DMS53 treated with DMSO at 0.1 percent for 48 hours (cell line): ENCODE data around the gene DIAPH3.
A peak's percentile ranks its signal among the peaks of the same experiment; 100 is the strongest.

Experiments used
- DNase-seq: peaks from one replicate; lab custom pipeline; 2025; ENCODE audit not compliant: unreplicated experiment; lab: John Stamatoyannopoulos, UW

The DIAPH3 gene

GRCh38 chr13:60028021-60028420 is 135.7 kb downstream of the DIAPH3 start:
- DNase-seq: no peak

DNA sequence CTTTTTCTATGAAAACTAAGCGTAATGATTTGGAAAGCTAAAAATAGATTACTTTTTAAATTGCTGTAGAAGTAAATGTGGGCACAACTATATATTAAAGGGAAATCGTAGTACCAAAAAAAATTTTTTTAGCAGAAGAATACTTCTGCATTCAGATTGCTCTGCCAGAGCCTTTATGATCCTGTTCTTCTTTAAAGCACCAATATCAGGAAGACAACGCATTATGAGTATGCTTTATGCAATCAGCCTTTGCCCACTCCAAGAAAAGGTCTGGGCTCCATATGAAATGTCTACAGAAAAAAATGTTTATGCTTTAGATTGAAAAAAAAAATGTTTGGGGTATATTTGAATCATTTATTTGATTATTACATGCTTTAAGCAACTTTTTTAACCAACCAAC is 137.4 kb downstream of the DIAPH3 start:
- DNase-seq: no peak

- no peak for DNase-seq
These were observed 143.4 kb downstream of the DIAPH3 start for GRCh38 chr13:60020288-60020687.

DNA sequence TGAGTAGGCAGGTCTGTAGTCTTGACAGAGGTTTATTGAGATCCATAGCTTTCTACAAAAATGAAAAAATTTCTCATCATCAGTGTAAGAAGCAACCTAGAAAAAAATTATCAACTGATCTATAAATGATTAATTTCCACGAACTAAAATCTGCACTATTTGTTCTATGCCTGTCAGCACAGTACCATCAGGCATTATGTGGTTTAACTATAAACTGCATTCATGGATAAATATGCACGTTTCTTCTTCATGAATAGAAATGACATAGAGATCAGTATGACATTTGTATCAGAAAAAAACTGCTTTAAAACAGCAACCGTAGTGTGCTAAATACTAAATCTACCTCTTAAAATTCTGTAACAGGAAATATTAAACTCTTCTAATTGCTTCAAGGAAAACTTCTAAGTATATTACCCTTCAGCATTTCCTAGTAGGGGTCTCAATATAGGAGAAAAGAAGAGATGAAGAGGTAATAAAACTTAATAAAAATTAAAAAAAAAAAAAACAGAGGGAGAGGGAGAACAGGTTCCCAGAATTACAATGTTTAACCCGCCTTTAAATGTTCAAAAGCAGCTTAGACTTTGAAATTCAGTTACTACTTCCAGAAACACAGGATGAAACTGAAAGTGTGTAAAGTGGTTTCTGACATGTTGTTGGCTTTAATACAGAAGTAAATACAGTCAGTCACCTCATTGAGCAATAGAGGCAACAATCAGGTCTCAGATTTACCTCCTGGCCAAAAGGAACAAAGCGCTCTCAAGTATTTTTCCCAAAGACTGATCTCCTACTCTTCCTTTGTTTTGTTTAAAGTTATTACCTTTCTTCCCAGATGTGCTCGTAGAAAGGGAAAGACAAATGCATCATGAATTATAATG is 144.4 kb downstream of the DIAPH3 start:
- no peak for DNase-seq

GRCh38 chr13:60018536-60018935 is 145.2 kb downstream of the DIAPH3 start:
- DNase-seq: no peak

- DNase-seq: no peak
These were observed 147.5 kb downstream of the DIAPH3 start for GRCh38 chr13:60016229-60016628.

GRCh38 chr13:60013166-60013565 is 150.6 kb downstream of the DIAPH3 start:
- no peak for DNase-seq

GRCh38 chr13:60012488-60012887 is 151.2 kb downstream of the DIAPH3 start:
- no peak for DNase-seq

GRCh38 chr13:60009300-60010253 is 154.2 kb downstream of the DIAPH3 start:
- peak; percentile 9 for DNase-seq

DNA sequence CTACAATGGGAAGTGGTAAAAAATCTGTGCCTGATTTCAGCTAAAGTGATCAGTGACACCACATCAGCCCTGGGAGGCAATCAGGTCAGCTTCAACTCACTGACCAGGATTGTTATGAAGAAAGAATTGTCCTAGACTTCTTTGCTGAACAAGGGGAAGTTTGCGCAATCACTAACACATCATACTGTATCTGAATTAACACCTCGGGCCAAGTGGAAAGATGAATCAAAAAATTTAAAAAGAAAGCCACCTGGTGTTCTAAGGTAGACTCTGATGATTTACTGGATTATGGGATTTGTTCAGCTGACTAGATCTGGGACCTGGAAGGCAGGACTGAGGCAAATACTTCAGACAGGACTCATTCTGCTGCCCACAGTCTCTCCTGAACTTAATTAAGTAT is 161.8 kb downstream of the DIAPH3 start:
- DNase-seq: no peak

- no peak for DNase-seq
These were observed 162.8 kb downstream of the DIAPH3 start for GRCh38 chr13:60000976-60001375.

GRCh38 chr13:60000081-60000480 is 163.6 kb downstream of the DIAPH3 start:
- no peak for DNase-seq

DNA sequence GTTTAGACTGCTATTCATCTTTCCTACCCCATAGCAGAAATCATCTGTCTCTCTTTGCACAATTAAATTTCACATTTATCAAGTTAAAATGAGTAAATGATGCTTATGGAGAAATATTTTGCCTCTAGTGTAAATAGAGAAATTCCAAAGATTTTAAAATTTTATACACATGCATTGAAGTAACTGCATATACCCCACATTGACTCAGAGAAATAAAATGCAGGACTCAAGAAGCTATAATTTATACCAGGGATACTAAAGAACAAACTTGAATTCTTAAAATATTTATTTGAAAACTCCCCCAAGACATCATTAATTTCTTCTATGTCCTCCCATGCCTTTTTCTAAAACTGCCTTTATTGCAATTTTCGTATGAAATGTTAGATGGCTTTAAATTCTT is 165.8 kb downstream of the DIAPH3 start:
- no peak for DNase-seq

DNA sequence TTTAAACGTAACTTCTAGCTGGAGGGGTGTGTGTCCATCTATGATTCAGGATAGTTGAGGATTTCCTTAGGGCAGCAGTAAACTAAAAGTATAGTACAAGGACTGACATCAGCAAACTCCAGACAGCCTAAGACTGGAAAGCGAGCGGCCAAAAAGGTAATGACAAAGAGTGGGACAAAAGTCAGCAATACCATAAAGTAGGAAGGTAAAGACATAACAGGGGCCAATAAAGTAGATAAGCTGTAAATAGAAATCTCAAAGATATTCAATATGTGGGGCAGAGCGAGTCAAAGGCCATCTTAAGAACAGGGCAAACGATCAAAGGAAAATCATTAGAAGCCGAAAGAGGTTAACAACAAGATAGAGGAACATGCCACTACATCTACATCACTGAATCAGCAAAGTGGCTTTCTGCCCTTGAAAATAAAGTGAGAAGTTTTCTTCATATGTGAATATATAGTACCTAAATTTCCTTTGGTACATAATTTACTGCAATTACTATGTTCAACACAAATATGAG is 167.2 kb downstream of the DIAPH3 start:
- DNase-seq: no peak

DNA sequence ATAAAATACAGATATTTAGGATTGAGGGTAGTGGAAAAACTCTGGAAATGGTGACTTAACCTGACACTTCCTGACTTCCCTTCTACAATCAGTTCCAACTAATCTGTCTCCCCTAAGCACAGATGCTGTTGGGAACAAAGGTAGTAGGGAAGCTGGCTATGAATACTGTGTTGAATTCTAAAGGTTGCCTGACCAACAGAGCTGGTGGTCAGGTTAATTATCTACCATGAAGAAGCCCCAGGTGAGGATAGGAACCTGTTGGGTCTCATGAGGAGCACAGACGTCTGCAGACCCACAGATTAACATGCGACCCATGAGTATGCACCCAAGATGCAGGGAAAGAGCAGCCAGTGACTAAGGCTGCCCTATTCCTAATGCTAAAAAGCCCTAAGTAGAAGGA is 172.3 kb downstream of the DIAPH3 start:
- no peak for DNase-seq

GRCh38 chr13:59982631-59983382 is 180.9 kb downstream of the DIAPH3 start:
- DNase-seq: no peak

GRCh38 chr13:59979589-59979988 is 184.1 kb downstream of the DIAPH3 start:
- DNase-seq: no peak

DNA sequence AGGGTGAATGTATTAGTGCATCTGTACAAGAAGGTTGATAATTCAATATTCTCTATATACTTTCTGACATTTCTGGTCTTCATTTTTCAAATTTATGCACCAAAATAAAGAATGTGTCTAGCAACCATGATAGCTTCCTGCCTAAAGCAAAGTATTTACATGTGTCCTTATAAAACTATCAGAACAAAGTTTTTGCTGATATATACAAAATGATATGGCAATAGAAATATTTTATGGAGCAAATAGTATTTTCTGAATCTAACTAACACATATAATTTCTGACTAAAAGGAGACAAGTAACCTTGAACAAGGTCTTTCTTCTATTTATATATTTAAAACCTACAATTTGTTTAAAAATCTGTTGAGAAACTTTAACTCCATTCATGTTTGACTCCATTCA is 184.9 kb downstream of the DIAPH3 start:
- DNase-seq: no peak

GRCh38 chr13:59976856-59977255 is 186.9 kb downstream of the DIAPH3 start:
- DNase-seq: no peak

GRCh38 chr13:59975807-59976435 is 187.8 kb downstream of the DIAPH3 start:
- no peak for DNase-seq
